HG03095 (cell line): ENCODE measurements around the gene RNF181.
A peak's percentile ranks its signal among the peaks of the same experiment; 100 is the strongest.
"Not testable (repeated sequence)": the region's sequence is repeated elsewhere in the genome, so short reads cannot be mapped to it uniquely, and the experiment has no call there.

ENCODE experiments used
- ATAC-seq: cut with Tn5 transposase; IDR thresholded peaks from one replicate; pipeline ENCODE4 v1.9.1; 2021; ENCODE audit warnings: moderate library complexity; ENCODE audit not compliant: unreplicated experiment

The RNF181 gene, protein sequence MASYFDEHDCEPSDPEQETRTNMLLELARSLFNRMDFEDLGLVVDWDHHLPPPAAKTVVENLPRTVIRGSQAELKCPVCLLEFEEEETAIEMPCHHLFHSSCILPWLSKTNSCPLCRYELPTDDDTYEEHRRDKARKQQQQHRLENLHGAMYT

DNA sequence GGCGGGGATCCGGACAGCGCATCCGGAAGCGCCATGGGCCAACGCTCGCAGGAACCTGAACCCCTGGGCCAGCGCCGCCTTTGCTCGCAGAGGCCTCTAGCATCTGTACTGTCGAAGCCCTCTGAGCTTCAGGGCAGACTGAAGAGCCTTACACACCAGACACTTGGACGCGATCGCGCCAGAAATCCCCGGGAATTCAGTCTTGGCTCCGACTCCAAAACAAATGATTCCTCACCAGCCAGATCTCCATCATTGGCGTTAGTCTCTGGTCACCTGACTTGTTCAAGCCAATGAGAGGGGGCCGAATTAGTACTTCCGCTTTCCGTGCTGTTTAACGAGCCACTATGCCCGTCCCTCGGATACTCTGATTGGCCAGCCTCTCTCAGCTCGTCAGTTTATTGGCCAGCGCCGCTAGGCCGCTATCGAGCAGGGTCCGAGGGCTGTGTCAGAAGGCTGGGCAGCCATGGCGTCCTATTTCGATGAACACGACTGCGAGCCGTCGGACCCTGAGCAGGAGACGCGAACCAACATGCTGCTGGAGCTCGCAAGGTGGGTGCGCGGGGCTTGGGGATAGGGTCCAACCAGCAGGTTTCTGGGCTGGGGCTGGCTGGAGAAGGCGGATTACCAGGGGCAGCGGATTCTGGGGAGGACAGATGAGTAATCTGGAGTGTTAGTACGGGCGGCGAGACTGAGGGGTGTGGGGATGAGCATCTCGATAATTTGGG, at the start of gene RNF181:
Gene RNF181, plus strand, starts transcription at position 445 of the 725 bp plus-strand sequence. Its CDS starts 19 bp downstream, at position 464.
- ATAC-seq, result peak; percentile 98

DNA sequence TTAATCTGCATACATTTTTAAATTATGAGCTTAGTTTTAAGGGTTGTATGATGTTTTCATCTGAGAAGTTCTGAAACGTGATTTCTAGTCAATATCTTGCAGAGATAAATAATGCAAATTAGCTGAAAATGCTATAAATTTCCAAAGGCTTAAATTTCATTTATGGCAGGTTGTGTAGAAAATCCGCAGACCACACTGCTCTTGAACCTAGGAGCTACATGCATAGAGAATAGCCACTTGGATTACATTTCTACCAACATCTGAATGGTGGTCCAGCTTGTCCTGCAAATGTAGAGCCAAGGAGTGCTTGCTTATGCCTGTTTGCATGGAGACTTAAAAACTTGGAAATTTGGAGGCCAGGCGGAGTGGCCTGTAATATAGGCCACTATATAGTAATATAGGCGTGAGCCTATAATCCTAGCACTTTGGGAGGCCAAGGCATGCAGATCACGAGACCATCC, 49.7 kb upstream of the RNF181 start:
- ATAC-seq, result no peak

DNA sequence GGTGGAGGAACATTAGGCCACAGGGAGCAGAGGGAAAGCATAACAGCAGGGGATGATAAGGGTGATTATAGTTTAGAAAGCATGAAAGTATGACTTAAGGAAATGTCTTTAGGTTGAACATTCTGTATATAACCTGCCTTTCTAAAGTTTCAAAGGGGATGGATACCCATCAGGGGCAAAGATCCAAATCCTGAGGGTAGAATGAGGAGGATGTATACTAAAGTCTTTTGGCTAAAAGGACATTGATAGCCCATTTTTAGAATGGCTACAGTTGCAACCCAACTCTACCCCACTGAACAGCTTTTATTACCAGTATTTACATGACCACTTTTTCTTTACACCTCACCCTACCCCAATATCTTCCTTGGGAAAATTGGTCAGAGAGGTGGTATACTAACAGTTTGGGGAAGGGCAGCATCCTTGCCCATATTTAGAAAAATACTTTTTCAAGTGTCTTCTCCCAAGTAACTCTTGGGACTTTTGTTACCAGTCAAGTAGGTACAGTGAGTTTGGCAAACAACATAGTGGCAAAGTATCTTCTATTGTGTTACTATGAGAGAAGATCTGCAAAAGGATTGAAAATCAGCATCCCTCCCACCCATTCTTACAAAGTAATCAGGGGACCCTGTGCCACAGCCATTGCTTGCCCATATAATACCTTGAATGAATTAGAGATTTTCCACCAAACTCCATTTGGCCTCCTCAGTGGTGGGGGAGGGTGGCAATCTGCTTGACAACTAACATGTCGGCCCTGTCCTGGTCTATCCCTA, 48.3 kb upstream of the RNF181 start:
- ATAC-seq, result no peak

DNA sequence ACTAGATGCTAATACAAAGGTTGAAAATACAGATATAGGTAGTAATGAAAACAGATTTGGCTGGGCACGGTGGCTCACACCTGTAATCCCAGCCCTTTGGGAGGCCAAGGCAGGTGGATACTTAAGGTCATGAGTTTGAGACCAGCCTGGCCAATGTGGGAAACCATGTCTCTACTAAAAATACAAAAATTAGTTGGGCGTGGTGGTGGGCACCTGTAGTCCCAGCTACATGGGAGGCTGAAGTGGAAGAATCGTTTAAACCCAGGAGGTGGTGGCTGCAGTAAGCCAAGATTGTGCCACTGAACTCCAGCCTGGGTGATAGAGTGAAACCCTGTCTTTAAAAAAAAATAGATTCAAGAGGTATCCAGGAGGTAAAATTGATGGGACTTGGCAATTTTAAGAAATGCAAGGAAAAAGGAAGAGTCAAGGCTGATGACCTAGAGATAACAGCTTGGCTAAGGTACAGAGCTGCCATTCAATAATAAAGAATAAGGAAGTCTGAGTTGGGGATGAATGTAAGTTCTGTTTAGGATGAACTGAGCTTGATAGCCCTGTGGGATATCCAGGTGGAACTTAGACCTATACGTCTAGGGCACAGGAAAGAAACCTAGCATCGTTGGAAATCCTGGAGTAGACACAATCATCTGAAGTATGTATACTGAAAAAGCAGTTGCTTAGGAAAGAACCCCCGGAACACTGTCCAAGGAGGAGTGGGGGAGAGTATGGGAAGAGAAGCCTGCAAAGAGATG, 47.5 kb upstream of the RNF181 start:
- no peak for ATAC-seq

DNA sequence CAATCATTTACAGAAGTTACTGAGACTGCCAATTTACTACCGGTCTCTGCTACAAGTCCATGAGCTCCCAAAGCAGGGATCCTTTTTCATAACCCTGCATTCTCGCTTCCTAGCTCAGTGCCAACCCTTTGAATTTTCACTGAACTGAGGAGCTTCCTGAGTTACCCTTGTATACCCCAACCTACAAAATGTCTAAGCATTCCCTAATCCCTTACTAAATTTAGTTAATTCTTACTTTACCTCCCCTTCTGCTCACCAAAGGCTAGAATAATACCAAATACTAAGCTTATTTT, 47.0 kb upstream of the RNF181 start:
- ATAC-seq, result no peak

DNA sequence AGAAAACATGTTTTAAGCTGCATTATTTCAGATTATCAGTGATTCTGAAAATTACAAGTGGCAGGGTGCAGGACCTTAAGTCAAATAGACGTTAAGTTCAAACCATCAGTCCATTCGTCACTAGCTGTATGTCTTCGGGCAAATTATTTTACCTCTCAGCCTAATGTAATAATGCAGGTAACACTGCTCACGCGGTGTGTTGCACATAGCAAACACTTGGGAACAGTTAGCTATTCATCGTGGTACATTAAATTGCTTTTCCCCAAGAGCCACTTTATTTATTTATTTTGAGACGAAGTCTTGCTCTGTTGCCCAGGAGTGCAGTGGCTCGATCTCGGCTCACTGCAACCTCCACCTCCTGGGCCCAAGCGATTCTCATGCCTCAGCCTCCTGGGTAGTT, 46.5 kb upstream of the RNF181 start:
- ATAC-seq, result no peak

DNA sequence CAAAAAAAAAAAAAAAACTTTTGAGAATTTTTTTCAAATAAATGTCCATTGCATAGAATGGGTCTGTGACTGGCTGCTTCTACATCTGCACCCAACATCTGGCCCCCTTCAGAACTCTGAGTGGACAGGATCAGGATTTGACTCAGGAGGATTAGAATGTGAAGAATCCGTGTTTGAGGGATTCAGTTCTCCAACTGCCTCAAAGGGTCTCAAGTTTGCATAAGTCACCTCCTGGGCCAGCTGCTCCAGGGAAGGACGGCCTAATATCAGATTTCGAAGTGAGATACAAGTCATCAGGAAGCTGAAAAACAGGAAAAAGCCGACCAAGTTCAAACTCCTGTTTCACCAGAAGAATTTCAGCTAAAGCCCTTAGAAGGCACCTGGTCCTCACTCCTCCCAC, 45.7 kb upstream of the RNF181 start:
- no peak for ATAC-seq

DNA sequence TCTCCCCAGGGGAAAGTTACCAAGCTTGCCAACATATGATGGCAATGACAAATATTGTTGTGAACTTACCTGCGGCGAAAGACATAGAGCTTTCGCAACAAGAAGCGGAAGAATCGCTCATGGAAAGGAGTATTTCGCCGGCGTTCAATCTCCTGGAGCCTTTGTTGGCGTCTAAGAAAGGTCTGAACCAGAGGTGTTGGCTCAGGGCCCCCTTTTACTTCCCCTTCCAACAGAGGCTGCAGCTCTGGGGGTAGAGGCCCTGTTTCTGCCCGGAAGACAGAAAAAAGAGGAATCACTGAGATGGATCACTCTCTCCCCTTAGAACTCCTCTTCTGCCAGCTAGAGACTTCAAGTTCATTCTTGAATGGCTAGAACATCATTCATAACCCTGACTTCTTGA, 45.1 kb upstream of the RNF181 start:
- ATAC-seq, result no peak

DNA sequence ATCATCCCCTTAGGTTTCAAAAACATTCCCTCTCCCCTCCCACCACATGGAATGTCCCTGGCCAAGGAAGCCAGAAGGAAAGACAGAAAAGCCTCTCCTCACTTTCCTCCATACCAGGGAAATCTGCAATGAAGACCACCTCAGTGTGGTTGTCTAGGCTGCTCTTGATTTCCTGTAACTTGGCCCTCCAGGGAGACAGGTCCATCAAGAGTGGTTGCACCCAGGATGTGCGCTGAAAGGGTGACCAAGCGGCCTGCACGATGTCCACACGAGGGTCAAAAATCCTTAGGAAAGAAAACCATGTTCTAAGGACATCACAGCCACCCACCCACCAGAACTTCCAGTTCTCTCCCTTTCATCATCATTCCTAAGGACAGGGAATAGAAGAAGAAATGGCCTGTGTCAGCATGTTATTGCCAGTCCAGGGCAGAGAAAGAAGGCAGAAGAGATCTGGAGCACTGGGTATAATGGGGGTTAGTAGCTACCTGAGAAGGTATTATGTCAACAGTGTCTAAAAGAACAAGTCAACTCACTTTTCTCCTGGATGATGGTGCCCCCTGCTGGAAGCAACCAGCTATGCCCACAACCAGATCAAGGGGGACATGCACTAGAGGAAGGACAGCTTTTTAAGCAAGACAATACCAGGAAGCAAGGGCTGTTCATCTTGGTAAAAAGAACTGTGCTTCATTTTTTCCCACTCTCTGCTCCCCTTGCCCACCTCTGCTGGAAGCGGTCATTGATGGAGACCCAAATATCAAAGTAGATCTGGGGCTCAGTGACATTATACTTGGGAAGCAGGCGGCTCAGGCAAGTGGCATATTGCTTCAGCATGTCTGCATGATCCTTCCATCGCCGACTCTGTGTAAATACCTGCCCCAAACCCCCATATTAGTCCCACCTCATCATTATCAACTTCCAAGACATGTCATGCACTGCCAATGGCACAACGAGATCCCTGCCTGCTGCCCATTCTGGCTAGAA, 43.6 kb upstream of the RNF181 start:
- ATAC-seq, result no peak

DNA sequence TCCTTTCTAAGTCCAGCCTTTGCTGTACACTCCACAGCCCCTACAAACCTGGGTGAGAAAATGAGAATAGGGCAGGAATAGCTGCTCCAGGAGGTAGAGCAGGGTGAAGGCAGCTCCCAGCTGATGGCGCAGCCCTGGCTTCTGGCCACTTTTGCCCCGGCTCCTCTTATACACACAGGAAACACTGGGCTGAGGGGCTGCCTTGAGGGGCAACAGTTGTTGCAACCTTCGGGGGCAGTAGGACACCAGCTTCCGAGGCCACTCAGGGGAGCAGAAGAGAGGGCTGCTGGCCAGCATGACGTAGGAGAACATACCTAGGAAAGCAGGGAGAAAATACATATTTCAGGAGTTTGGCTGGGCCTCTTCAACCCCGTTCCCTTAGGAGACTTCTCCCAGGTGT, 42.4 kb upstream of the RNF181 start:
- ATAC-seq, result no peak

DNA sequence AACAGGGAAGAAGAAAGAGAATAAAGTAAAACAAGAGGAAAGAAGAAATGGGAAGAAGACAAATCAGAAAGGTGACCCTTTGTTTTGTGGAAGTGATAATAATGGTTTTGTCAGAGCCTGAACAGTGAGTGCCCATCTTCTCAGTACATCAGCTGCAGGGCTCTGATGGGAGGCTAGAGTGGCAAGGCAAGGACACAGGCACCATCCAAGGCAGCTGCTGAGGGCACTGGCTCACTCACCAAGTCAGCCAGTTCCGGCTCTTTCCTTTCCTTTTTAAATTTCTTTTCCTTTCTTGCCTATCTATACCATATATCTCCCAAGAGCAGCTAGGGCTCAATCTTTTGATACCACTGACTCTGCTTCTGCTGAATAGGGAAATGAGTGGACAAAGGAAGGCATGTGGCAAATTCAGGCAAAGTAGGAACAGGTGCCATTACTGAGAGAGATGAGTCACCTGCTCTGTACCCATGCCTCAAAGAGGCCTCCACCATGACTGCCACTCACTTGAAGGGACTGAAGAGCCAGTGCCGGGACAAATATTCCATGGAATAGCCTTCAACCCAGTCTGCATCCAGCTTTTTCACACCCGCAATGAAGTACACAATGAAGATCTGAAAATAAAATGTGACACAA, 40.4 kb upstream of the RNF181 start:
- no peak for ATAC-seq

DNA sequence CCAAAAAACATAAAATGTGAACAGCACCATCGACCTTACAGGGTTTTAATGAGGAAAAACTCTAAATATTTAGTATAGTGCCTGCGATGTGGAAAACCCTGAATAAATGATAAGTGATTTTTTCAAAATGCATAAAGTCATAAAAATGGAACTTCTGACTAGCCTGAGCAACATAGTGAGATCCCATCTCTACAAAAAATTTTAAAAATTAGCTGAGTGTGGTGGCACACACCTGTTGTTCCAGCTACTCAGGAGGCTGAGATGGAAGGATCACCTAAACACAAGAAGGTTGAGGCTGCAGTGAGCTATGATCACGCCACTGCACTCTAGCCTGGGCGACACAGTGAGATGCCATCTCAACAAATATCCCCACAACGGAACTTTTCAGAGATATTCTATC, 38.4 kb upstream of the RNF181 start:
- ATAC-seq, result no peak

DNA sequence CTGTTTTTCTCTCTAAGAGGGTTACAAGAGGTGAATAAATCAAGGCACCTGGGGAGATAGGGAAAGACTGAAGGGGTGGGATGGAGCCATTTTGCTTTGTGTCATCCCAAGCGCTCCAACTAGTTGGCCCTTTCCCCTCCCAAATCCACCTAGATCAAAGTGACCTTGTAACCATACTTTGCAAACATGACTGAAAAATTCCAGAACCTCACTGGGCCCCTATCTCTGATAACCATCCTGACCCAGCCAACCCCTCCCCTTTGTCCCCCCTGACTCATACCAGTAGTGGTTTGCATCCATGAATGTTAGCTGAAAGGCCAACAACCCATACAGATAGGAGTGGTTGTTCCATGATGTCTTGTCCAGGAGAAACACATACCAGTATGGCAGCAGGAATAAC, 37.4 kb upstream of the RNF181 start:
- no peak for ATAC-seq

DNA sequence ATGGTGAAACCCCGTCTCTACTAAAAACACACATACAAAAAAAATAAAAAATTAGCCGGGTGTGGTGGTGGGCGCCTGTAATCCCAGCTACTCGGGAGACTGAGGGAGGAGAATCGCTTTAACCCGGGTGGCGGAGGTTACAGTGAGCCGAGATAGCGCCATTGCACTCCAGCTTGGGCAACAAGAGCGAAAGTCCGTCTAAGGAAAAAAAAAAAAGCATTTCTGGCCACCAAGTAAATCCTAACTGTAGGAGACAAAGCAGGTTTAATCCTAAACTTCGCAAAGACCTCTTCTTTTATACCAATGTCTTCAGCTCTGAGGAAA, 35.2 kb upstream of the RNF181 start:
- not testable (repeated sequence) for ATAC-seq

DNA sequence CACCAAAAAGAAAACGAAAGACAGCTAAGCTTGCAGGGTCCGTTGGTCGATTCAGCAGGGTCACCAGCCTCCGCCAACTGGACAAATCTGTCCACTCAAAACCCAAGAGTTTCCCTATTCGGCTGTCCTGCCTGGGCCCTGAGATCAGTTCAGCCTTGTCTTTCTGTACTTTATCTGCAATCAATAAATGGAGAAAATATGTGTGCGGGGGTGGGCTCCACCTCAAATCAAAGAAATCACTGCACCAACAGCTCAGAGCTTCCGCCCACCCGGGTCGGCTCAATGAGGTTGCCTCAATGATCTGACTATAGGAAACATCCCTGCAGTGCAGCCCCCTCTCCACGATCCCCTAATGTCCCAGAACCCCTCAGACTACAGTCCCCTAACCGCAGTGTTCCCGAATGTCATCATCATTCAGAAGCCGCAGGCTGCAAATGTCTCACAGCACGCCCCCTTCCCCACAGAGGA, 34.7 kb upstream of the RNF181 start:
- peak; percentile 7 for ATAC-seq

DNA sequence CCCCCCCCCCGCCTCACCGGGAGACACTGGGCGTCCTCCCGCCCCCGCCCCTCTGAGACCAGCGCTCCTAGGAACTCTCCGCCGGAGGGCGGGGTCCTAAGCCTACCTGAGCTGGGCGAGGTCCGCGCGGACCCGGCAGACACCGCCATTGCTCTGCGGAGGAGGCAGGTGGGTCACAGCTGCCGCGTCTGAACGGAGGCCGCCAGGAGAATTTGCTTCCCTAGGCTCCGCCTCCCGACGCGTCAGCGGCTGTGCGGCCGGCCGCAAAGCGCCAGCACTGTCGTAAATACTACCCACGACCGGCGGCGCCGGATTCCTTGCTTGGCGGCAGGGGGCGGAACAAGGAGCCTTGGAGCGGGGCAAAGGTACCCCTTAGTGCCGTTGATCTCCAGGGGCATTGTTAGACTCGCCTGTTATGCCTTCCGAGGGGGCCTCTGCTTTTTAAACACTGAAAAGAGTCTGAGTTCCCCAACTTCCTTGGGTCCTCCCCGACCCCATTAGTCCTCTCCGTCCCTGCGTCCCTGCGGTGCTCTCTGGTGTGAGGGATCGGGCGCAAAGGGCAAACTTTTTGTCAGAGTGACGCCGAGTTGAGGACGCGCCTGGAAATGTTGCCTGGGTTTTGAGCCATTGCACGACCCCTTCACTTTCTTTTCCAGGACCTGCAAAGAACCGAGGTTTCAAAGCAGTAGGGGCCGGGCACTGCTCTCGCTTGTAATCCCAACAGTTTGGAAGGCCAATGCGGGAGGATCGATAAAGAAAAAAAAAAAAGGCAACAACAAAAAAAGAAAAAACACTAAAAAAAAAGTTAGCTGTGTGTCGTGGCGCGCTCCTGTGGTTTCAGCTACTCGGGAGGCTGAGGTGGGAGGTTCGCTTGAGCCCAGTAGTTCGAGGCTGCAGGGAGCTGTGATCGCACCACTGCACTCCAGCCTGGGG, 34.0 kb upstream of the RNF181 start, which contains the start of gene GGCX:
Gene GGCX, minus strand, starts transcription at position 214 of the 933 bp plus-strand sequence. Its CDS starts 65 bp downstream, at position 149.
- ATAC-seq, result peak; percentile 93

DNA sequence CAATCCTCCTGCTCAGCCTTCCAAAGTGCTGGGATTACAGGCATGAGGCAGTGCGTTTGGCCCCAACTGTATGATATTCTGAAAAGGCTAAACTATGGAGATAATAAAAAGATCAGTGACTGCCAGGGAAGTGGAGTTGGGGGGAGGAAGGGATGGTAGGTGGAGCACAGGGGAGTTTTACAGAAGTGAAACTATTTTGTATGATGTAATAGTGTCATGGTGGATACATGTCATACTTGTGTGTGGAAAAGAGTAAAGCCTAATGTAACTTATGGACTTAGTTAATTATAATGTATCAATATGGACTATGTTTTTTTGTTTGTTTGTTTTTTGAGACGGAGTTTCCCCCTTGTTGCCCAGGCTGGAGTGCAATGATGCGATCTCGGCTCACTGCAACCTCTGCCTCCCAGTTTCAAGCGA, 31.4 kb upstream of the RNF181 start:
- ATAC-seq, result no peak

DNA sequence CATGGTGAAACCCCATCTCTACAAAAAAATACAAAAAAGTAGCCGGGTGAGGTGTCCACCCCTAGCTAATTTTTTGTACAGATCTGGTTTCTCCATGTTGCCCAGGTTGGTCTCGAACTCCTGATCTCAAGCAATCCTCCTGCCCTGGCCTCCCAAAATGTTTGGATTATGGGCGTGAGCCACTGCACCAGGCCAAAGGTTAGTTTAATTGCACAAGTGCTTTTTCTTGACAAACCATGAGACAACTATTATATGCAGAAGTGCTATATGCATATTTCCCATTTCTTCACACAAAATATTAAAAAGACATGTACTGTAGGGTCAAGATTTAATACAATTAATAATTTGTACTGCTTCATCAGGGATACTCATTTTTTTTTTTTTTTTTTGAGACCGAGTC, 29.3 kb upstream of the RNF181 start:
- no peak for ATAC-seq

DNA sequence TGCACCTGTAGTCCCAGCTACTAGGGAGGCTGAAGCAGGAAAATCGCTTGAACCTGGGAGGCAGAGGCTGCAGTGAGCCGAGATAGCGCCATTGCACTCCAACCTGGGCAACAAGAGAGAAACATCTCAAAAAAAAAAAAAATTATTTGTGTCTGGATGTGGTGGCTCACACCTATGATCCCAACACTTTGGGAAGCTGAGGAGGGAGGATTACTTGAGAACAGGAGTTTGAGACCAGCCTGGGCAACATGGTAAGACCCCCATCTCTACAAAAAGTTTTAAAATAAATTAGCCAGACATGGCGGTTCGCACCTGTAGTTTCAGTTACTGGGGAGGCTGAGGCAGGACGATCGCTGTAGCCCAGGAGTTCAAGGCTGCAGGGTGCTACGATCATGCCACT, 19.8 kb upstream of the RNF181 start:
- no peak for ATAC-seq
